Neuronal stem cell (in vitro differentiated cells): ENCODE results near the gene TMEM108. TPM values are rescaled to one million over a fixed set of nuclear protein-coding genes. Genes with fewer than 3 reads are reported as not detected.
"Not testable (repeated sequence)": the region's sequence is repeated elsewhere in the genome, so short reads cannot be mapped to it uniquely, and the experiment has no call there.

ENCODE experiments used
- DNase-seq: peaks from one replicate; pipeline ENCODE4 v3.0.0-alpha.2; 2013; ENCODE audit warnings: low spot score
- H2AFZ ChIP-seq: one replicate; pipeline ENCODE4 v1.6.1; 2013; ENCODE audit warnings: mild to moderate bottlenecking, low read length, inconsistent platforms
- H2AK5ac ChIP-seq: 2 replicates; pipeline ENCODE4 v1.6.1; 2013; ENCODE audit warnings: low read depth, mild to moderate bottlenecking, inconsistent platforms, low read length, moderate library complexity, mixed read lengths
- H2BK120ac ChIP-seq: 2 replicates; pipeline ENCODE4 v1.6.1; 2013; ENCODE audit warnings: low read depth, mild to moderate bottlenecking, inconsistent platforms, low read length, moderate library complexity, mixed read lengths
- H2BK12ac ChIP-seq: one replicate; pipeline ENCODE4 v1.6.1; 2013; ENCODE audit warnings: low read length, inconsistent platforms
- H2BK15ac ChIP-seq: 2 replicates; pipeline ENCODE4 v1.6.1; 2013; ENCODE audit warnings: mild to moderate bottlenecking, low read length, inconsistent platforms, mixed read lengths
- H2BK5ac ChIP-seq: one replicate; pipeline ENCODE4 v1.6.1; 2013; ENCODE audit warnings: inconsistent platforms, mild to moderate bottlenecking, low read length, moderate library complexity
- H3K14ac ChIP-seq: one replicate; pipeline ENCODE4 v1.6.1; 2013; ENCODE audit warnings: low read length, inconsistent platforms
- H3K18ac ChIP-seq: 2 replicates; pipeline ENCODE4 v1.6.1; 2013; ENCODE audit warnings: low read length, inconsistent platforms
- H3K23ac ChIP-seq: 2 replicates; pipeline ENCODE4 v1.6.1; 2013; ENCODE audit warnings: low read depth, mild to moderate bottlenecking, mixed read lengths, low read length, inconsistent platforms; ENCODE audit not compliant: poor library complexity
- H3K27ac ChIP-seq: replicated peaks from 3 replicates; pipeline ENCODE4 v1.5.1; 2013; ENCODE audit warnings: low read length, inconsistent platforms
- H3K27me3 ChIP-seq, 3 experiments: 2 replicates each; pipeline ENCODE4 v1.6.1; 2013; ENCODE audit warnings: low read length in 3 of 3, mild to moderate bottlenecking in 2 of 3, inconsistent platforms in 1 of 3, low read depth in 1 of 3, mixed read lengths in 1 of 3, moderate library complexity in 1 of 3; ENCODE audit not compliant: control insufficient read depth in 3 of 3, insufficient read depth in 3 of 3
- H3K36me3 ChIP-seq, 2 donors: replicated peaks in 1 of 2; 2 replicates each; pipeline ENCODE4 v1.6.1; 2013; ENCODE audit warnings: low read length in 2 of 2; ENCODE audit not compliant: control insufficient read depth in 2 of 2, insufficient read depth in 2 of 2
- H3K4ac ChIP-seq: 2 replicates; pipeline ENCODE4 v1.6.1; 2013; ENCODE audit warnings: inconsistent platforms, mild to moderate bottlenecking, low read length, moderate library complexity
- H3K4me1 ChIP-seq, 2 donors: 1 replicate in 1 of 2; 2 replicates in 1 of 2; pipeline ENCODE4 v1.6.1; 2013; ENCODE audit warnings: low read length in 2 of 2, low read depth in 1 of 2; ENCODE audit not compliant: control insufficient read depth in 2 of 2, insufficient read depth in 1 of 2
- H3K4me2 ChIP-seq: one replicate; pipeline ENCODE4 v1.6.1; 2013; ENCODE audit warnings: mild to moderate bottlenecking, low read length, inconsistent platforms; ENCODE audit not compliant: insufficient read depth, poor library complexity, severe bottlenecking
- H3K4me3 ChIP-seq, 2 donors: 2 replicates each; pipeline ENCODE4 v1.5.1; 2013; ENCODE audit warnings: low read length in 2 of 2, mild to moderate bottlenecking in 2 of 2, inconsistent platforms in 1 of 2, moderate library complexity in 1 of 2
- H3K79me1 ChIP-seq: one replicate; pipeline ENCODE4 v1.6.1; 2013; ENCODE audit warnings: low read depth, mild to moderate bottlenecking, inconsistent platforms, low read length, moderate library complexity
- H3K9ac ChIP-seq: one replicate; pipeline ENCODE4 v1.6.1; 2013; ENCODE audit warnings: mild to moderate bottlenecking, low read depth, low read length, inconsistent platforms; ENCODE audit not compliant: poor library complexity
- H3K9me3 ChIP-seq, 2 donors: replicated peaks in 1 of 2; 2 replicates each; pipeline versions ENCODE3 to v1.6.1; 2013; ENCODE audit warnings: low read length in 2 of 2, mild to moderate bottlenecking in 2 of 2, inconsistent platforms in 1 of 2, low read depth in 1 of 2, mixed read lengths in 1 of 2, moderate library complexity in 1 of 2; ENCODE audit not compliant: control insufficient read depth in 2 of 2, insufficient read depth in 1 of 2
- H4K8ac ChIP-seq: one replicate; pipeline ENCODE4 v1.6.1; 2013; ENCODE audit warnings: low read depth, mild to moderate bottlenecking, inconsistent platforms, low read length, moderate library complexity
- H4K91ac ChIP-seq: one replicate; pipeline ENCODE4 v1.6.1; 2013; ENCODE audit warnings: low read length, low read depth, mild to moderate bottlenecking, inconsistent platforms; ENCODE audit not compliant: poor library complexity
- WGBS, 2 donors: extraction: QIAGEN DNeasy Blood & Tissue Kit; methylation state at CpG; one replicate each; pipeline ENCODE4 v1.1.7; 2013; ENCODE audit warnings: missing lambda C conversion rate in 2 of 2, mixed read lengths in 1 of 2; ENCODE audit not compliant: insufficient read length in 2 of 2, insufficient replicate concordance in 1 of 2; ENCODE audit errors: extremely low coverage in 2 of 2; 5-methylcytosine and 5-hydroxymethylcytosine counted together
- polyA plus RNA-seq, 2 experiments: library from polyadenylated mRNA; stranded (reverse); fragments of 200-250 nt; gene quantifications; one replicate each; pipeline ENCODE4 v1.2.3, GENCODE V29; 2013

The TMEM108 gene
- polyA plus RNA-seq (2013, experiment 1 of 2), result 22.5 TPM
- polyA plus RNA-seq (2013, experiment 2 of 2), result 21.3 TPM

GRCh38 chr3:133038089-133038730 is at the start of gene TMEM108:
TSS of gene TMEM108 (plus strand) at chr3:133038391.
- Histone ChIP-seq H3K4ac (no peak within 1 kb of the TSS), H3K27ac (no peak within 1 kb of the TSS), H3K9me3 (peaks cover 0 to 5% of the 10 kb centered on the region in 2 donors), H3K18ac (peak within 1 kb of the TSS; percentile 90), H3K4me2 (peak within 1 kb of the TSS; percentile 95), H2BK15ac (peak within 1 kb of the TSS; percentile 56), H3K4me1 (peaks cover 2 to 9% of the 10 kb centered on the region in 2 donors), H4K91ac (no peak within 1 kb of the TSS), H3K79me1 (no peaks in the 10 kb centered on the region), H2BK120ac (no peak within 1 kb of the TSS), H3K27me3 (peaks cover 0 to 45% (median 0%) of the 10 kb centered on the region in 3 experiments), H3K9ac (peak within 1 kb of the TSS; percentile 74), H3K14ac (peak within 1 kb of the TSS; percentile 58), H2AFZ (peak within 1 kb of the TSS; percentile 92), H2AK5ac (peak within 1 kb of the TSS; percentile 50), H3K36me3 (no peaks in the 10 kb centered on the region), H3K23ac (no peak within 1 kb of the TSS), H3K4me3 (peak within 1 kb of the TSS; percentile 35 to 94), H2BK5ac (no peak within 1 kb of the TSS), H4K8ac (no peak within 1 kb of the TSS), H2BK12ac (no peak within 1 kb of the TSS)
- no CpG with 5 or more reads among the region's 57 CpGs for WGBS, 2 donors
- peak; percentile 87 for DNase-seq

GRCh38 chr3:132995971-132996370 is 42.2 kb upstream of the TMEM108 start:
- H3K9ac ChIP-seq, result no peak overlapping the region
- no peak overlapping the region for H3K23ac ChIP-seq
- H3K4ac ChIP-seq, result no peak overlapping the region
- H2AFZ ChIP-seq, result no peak overlapping the region
- H2BK120ac ChIP-seq, result no peak overlapping the region
- no peak for DNase-seq
- H4K8ac ChIP-seq, result no peak overlapping the region
- no peaks in the 10 kb centered on the region for H3K9me3 ChIP-seq
- no peaks in the 10 kb centered on the region for H3K36me3 ChIP-seq
- H3K4me1 ChIP-seq, result no peaks in the 10 kb centered on the region
- WGBS, 2 donors, result no CpG with 5 or more reads among the region's 1 CpG
- H3K18ac ChIP-seq, result no peak overlapping the region
- no peak overlapping the region for H3K4me2 ChIP-seq
- H3K27ac ChIP-seq, result no peak overlapping the region
- no peak overlapping the region for H3K14ac ChIP-seq
- no peaks in the 10 kb centered on the region for H3K27me3 ChIP-seq
- H3K79me1 ChIP-seq, result no peaks in the 10 kb centered on the region
- H3K4me3 ChIP-seq, result no peak overlapping the region
- H2BK15ac ChIP-seq, result no peak overlapping the region
- no peak overlapping the region for H2AK5ac ChIP-seq
- no peak overlapping the region for H4K91ac ChIP-seq
- H2BK12ac ChIP-seq, result no peak overlapping the region
- H2BK5ac ChIP-seq, result no peak overlapping the region

- Histone ChIP-seq H3K27me3 (no peaks in the 10 kb centered on the region), H2AK5ac (no peak overlapping the region), H3K9ac (no peak overlapping the region), H4K91ac (no peak overlapping the region), H3K4me1 (no peaks in the 10 kb centered on the region), H3K14ac (no peak overlapping the region), H2BK15ac (no peak overlapping the region), H3K27ac (no peak overlapping the region), H3K4me3 (no peak overlapping the region), H3K36me3 (no peaks in the 10 kb centered on the region), H3K18ac (no peak overlapping the region), H3K23ac (no peak overlapping the region), H3K4me2 (no peak overlapping the region), H2AFZ (no peak overlapping the region), H3K79me1 (no peaks in the 10 kb centered on the region), H4K8ac (no peak overlapping the region), H2BK120ac (no peak overlapping the region), H2BK12ac (no peak overlapping the region), H2BK5ac (no peak overlapping the region), H3K4ac (no peak overlapping the region), H3K9me3 (no peaks in the 10 kb centered on the region)
- DNase-seq, result no peak
- WGBS, 2 donors, result no CpG with 5 or more reads among the region's 2 CpGs
These were observed 40.6 kb upstream of the TMEM108 start for GRCh38 chr3:132997404-132998185.

GRCh38 chr3:133005032-133005431 is 33.2 kb upstream of the TMEM108 start:
- not testable (repeated sequence) for H3K9me3 ChIP-seq, H3K4me1 ChIP-seq, H4K91ac ChIP-seq, H3K27ac ChIP-seq, H3K27me3 ChIP-seq, H3K79me1 ChIP-seq, H3K4ac ChIP-seq, H3K18ac ChIP-seq, H3K4me3 ChIP-seq, H2BK12ac ChIP-seq, H2BK5ac ChIP-seq, DNase-seq, H2BK120ac ChIP-seq, H2AFZ ChIP-seq, H4K8ac ChIP-seq, H3K14ac ChIP-seq, H3K36me3 ChIP-seq, H2BK15ac ChIP-seq, H3K9ac ChIP-seq, H3K4me2 ChIP-seq, H3K23ac ChIP-seq, H2AK5ac ChIP-seq
- WGBS, 2 donors, result no CpG with 5 or more reads among the region's 9 CpGs
